HL-60 (cell line): Measurements from ENCODE around the gene ANKZF1.

ENCODE experiments used
- DNase-seq, 2 experiments: peaks; one replicate each; pipeline ENCODE4 v3.0.0-alpha.2; 2010 to 2020; ENCODE audit warnings: low read depth in 1 of 2, low spot score in 1 of 2
- H3K27ac ChIP-seq: fragments of 250-450 bp; sonication (Bioruptor Pico); replicated peaks from 2 replicates; pipeline ENCODE4 v1.5.1; 2020; ENCODE audit warnings: mild to moderate bottlenecking, moderate library complexity
- H3K27me3 ChIP-seq: fragments of 250-450 bp; sonication (Bioruptor Pico); 2 replicates; pipeline ENCODE4 v1.5.1; 2021; ENCODE audit warnings: mild to moderate bottlenecking, moderate library complexity; ENCODE audit not compliant: insufficient read depth, poor library complexity, severe bottlenecking
- H3K4me3 ChIP-seq: replicated peaks from 2 replicates; pipeline ENCODE4 v1.5.1; 2011; ENCODE audit warnings: mild to moderate bottlenecking, control low read depth, low read length; ENCODE audit not compliant: insufficient read depth
- GABPA ChIP-seq: IDR thresholded peaks from 2 replicates; pipeline ENCODE4 v1.6.1; 2012; ENCODE audit warnings: low read depth
- POLR2AphosphoS5 ChIP-seq: IDR thresholded peaks from 2 replicates; pipeline ENCODE4 v1.6.1; 2012; ENCODE audit warnings: low read depth
- SPI1 ChIP-seq: IDR thresholded peaks from 2 replicates; pipeline ENCODE4 v1.6.1; 2012; ENCODE audit warnings: low read depth, mild to moderate bottlenecking, borderline replicate concordance
- TF ChIP-seq, protein P1 (sequence below): IDR thresholded peaks from 2 replicates; pipeline ENCODE4 v1.6.1; 2012; ENCODE audit warnings: low read depth; ENCODE audit not compliant: insufficient replicate concordance
- TF ChIP-seq, protein P2 (sequence below): IDR thresholded peaks from one replicate; pipeline ENCODE4 v1.5.1; 2011; ENCODE audit warnings: low read length, control low read depth, inconsistent platforms; ENCODE audit not compliant: insufficient read depth

The ANKZF1 gene

GRCh38 chr2:219266232-219266631 is 36.6 kb downstream of the ANKZF1 start:
- Histone ChIP-seq H3K27me3 (no peaks in the 10 kb centered on the region), H3K27ac (no peak overlapping the region), H3K4me3 (no peak overlapping the region)
- DNase-seq = no peak
- TF ChIP-seq, protein P1, sequence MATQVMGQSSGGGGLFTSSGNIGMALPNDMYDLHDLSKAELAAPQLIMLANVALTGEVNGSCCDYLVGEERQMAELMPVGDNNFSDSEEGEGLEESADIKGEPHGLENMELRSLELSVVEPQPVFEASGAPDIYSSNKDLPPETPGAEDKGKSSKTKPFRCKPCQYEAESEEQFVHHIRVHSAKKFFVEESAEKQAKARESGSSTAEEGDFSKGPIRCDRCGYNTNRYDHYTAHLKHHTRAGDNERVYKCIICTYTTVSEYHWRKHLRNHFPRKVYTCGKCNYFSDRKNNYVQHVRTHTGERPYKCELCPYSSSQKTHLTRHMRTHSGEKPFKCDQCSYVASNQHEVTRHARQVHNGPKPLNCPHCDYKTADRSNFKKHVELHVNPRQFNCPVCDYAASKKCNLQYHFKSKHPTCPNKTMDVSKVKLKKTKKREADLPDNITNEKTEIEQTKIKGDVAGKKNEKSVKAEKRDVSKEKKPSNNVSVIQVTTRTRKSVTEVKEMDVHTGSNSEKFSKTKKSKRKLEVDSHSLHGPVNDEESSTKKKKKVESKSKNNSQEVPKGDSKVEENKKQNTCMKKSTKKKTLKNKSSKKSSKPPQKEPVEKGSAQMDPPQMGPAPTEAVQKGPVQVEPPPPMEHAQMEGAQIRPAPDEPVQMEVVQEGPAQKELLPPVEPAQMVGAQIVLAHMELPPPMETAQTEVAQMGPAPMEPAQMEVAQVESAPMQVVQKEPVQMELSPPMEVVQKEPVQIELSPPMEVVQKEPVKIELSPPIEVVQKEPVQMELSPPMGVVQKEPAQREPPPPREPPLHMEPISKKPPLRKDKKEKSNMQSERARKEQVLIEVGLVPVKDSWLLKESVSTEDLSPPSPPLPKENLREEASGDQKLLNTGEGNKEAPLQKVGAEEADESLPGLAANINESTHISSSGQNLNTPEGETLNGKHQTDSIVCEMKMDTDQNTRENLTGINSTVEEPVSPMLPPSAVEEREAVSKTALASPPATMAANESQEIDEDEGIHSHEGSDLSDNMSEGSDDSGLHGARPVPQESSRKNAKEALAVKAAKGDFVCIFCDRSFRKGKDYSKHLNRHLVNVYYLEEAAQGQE = no peak
- no peak for TF ChIP-seq SPI1
- no peak for TF ChIP-seq POLR2AphosphoS5
- TF ChIP-seq, protein P2, sequence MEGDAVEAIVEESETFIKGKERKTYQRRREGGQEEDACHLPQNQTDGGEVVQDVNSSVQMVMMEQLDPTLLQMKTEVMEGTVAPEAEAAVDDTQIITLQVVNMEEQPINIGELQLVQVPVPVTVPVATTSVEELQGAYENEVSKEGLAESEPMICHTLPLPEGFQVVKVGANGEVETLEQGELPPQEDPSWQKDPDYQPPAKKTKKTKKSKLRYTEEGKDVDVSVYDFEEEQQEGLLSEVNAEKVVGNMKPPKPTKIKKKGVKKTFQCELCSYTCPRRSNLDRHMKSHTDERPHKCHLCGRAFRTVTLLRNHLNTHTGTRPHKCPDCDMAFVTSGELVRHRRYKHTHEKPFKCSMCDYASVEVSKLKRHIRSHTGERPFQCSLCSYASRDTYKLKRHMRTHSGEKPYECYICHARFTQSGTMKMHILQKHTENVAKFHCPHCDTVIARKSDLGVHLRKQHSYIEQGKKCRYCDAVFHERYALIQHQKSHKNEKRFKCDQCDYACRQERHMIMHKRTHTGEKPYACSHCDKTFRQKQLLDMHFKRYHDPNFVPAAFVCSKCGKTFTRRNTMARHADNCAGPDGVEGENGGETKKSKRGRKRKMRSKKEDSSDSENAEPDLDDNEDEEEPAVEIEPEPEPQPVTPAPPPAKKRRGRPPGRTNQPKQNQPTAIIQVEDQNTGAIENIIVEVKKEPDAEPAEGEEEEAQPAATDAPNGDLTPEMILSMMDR = no peak
- TF ChIP-seq GABPA = no peak

DNA sequence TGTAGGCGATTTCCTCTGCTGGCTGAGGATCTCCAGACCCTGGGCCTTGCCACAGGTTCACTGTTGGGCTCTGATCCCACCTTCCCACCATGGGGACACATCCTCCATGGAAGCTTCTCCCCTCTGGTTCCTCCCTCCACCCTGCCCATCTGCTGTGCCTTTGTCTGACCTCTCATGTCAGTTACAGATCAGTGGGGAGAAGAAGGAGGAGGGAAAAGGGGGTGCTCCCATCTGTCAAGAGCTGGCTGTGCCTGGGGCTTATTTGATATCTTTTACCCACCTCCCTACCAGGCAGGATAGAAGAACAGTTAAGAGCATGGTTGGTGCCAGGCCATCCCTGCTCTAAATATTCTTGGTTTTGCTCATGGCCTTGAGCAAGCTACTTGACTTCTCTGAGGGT is 37.3 kb downstream of the ANKZF1 start:
- TF ChIP-seq, protein P2 = no peak
- TF ChIP-seq GABPA (no peak), SPI1 (no peak), POLR2AphosphoS5 (no peak)
- TF ChIP-seq, protein P1 = no peak
- no peak for DNase-seq
- Histone ChIP-seq H3K27me3 (no peaks in the 10 kb centered on the region), H3K27ac (no peak overlapping the region), H3K4me3 (no peak overlapping the region)

- no peaks in the 10 kb centered on the region for H3K27me3 ChIP-seq
- TF ChIP-seq, protein P1 = no peak
- TF ChIP-seq, protein P2 = no peak
- TF ChIP-seq SPI1 (no peak), GABPA (no peak), POLR2AphosphoS5 (no peak)
- no peak for DNase-seq
Measured at GRCh38 chr2:219268294-219268693, 38.7 kb downstream of the ANKZF1 start.

More at GRCh38 chr2:219268294-219268693, 38.7 kb downstream of the ANKZF1 start:
- H3K27ac ChIP-seq = no peak overlapping the region
- H3K4me3 ChIP-seq = no peak overlapping the region
